Stimulated activated CD8-positive, alpha-beta memory T cell treated with anti-CD3 and anti-CD28 coated beads, Interleukin-7, amount 100 ng/mL, for 48 hours (primary cell): Measurements from ENCODE around the gene PRR5.
"Not testable (repeated sequence)": the region's sequence is repeated elsewhere in the genome, so short reads cannot be mapped to it uniquely, and the experiment has no call there.

Experiments used
- DNase-seq, 2 donors: peaks; one replicate each; pipeline ENCODE4 v3.0.0-alpha.2; 2020; ENCODE audit warnings: low read depth in 1 of 2; ENCODE audit errors: extremely low read depth in 1 of 2

The PRR5 gene

DNA sequence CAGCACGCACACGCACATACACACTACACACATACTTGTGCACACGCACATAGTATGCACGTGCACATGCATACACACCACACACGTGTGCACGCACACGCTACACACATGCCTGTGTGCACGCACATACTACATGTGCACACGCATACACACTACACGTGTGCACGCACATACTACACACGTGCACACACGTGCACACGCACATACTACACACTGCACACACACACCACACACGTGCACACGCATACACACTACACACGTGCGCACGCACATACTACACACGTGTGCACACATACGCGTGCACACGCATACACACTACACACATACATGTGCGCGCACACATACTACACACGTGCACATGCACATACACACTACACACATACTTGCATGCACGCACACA, 30.7 kb downstream of the PRR5 start:
- DNase-seq: no peak

DNA sequence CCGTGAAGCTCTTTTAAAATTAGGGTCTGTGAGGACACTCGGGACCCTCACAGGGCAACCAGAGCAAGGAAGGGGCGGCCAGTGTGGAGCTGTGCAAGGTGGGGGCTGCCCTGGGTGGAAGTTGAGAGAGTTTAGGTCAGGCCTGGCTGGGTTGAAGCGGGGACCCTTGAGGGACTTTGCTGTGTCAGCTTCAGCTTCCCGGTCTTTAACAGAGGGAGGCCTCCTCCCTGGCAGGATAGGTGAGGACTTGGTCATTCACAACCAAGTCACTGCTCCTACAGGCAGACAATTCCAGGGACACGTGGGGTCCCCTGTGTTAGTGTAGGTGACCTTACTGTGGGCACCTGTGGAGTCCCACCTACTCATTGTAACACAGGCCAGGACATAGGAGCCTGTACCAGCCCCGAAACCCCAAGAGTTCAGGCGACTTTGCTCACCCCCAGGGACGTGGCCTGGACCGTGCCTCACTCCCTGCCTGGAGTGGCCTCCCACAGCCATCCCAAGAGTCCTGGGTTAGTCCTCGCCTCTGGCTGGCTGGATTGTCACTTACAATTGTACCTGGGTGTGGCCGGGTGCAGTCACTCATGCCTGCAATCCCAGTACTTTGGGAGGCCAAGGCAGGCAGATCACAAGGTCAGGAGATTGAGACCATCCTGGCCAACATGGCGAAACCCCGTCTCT, 31.6 kb downstream of the PRR5 start:
- DNase-seq: no peak

DNA sequence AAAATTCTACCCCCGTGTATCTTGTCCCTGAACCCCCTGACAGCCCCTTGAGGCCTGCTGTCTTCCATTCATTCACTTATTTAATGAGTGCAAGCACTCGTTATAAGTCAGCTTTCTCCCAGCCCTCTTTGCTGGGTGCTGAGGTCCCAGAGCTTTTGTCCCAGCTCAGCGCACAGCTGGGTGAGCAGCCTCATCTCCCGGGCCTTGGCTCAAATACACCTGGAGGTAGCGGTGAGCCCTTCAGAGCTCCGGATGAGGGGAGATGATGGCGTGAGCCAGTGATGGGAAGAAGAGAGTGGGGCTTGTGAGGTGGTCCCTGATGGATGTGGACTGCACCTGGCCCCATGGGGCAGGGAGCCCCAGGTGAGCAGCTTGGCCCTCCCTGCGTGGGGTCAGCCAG, 32.3 kb downstream of the PRR5 start:
- no peak for DNase-seq

DNA sequence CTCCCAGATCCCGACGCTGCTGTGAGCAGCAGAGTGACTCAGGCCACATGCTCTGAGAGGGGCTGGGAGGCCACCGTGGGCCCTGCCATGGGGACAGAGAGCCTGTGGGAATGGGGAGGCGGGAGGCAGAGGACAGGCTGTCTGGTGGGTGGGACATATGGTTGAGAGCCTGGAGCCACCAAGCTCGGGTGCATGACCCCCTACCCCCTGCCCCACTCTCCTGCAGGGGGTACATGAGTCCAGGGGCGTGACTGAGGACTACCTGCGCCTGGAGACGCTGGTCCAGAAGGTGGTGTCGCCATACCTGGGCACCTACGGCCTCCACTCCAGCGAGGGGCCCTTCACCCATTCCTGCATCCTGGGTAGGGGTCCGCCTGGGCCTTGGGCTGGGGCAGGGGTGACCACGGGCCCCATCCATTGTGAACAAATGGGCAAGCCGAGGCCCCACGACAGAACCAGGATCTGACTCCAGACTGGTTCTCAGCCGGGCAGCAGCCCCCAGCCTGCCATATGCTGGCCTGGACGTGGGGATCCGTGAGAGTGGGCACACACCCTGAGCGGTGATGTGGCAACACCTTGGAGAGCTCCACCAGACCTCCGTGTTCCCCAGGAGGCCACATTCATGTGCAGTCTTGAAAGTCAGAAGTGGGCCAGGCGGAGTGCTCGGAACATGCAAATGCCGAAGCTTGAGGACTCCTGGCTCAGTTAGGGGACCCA, 33.0 kb downstream of the PRR5 start:
- DNase-seq: no peak

DNA sequence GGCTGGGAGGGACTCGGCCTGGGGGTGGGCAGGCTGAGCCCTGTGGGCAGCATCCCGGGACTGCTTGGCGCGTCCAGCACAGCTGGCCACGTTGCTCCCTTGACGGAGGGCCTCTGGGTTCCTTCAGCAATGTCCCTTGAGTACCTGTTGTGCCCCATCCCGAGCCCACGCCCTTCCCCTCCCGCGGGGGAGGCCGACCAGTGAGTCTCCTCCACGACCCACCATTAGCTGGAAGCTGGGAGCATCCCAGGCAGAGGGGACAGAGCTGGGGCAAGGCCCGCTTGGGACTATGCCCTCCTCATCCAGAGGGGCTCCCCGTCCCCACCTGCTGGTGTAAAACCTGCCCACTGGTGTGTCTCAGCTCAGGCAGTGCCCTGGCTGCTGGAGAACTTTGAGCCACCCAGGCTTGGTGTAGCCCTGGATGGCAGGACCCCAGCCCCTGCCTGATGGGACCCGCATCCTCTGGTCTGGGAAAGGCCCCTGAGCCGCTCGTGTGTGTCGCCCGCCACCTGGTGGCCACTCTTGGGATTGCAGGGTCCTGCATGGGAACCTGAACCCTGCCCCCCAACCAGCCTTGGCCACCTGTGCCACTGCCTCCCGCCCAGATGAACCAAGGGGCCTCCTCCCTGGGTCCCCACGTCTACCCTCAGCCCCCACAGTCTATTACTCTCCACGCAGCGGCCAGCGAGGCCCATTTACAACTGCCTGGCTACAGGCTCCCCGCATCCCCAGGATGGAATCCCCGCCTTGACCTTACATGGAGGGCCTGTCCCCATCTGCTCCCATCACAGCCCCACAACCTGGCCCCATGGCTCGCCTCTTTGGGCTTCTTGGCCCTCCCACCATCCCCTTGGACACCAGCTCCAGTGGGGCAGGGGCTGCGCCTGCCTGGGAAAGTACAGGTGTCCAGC, 33.8 kb downstream of the PRR5 start:
- DNase-seq: peak; percentile 33 to 67

DNA sequence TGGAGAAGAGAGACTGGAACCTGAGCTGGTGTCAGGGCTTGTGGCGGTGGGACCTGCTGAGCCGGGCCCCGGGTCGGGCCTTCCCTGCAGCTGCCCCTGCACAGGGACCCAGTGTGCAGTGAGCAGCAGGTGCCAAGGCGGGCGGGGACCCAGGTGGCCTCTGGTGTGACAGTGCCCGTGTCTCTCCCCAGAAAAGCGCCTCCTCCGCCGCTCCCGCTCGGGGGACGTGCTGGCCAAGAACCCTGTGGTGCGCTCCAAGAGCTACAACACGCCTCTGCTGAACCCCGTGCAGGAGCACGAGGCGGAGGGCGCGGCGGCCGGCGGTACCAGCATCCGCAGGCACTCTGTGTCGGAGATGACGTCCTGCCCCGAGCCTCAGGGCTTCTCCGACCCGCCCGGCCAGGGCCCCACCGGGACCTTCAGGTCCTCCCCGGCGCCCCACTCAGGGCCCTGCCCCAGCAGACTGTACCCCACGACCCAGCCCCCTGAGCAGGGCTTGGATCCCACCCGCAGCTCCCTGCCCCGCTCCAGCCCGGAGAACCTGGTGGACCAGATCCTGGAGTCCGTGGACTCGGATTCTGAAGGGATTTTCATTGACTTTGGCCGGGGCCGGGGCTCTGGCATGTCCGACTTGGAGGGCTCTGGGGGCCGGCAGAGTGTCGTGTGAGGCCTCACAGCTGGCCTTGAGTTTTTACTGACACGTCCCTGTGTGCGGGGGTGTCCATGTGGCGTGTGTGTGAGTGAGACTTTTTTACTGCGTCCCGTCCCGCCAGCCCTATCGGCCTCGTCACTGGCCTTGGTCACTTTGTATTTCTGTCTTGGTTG, 34.8 kb downstream of the PRR5 start:
- DNase-seq: no peak

DNA sequence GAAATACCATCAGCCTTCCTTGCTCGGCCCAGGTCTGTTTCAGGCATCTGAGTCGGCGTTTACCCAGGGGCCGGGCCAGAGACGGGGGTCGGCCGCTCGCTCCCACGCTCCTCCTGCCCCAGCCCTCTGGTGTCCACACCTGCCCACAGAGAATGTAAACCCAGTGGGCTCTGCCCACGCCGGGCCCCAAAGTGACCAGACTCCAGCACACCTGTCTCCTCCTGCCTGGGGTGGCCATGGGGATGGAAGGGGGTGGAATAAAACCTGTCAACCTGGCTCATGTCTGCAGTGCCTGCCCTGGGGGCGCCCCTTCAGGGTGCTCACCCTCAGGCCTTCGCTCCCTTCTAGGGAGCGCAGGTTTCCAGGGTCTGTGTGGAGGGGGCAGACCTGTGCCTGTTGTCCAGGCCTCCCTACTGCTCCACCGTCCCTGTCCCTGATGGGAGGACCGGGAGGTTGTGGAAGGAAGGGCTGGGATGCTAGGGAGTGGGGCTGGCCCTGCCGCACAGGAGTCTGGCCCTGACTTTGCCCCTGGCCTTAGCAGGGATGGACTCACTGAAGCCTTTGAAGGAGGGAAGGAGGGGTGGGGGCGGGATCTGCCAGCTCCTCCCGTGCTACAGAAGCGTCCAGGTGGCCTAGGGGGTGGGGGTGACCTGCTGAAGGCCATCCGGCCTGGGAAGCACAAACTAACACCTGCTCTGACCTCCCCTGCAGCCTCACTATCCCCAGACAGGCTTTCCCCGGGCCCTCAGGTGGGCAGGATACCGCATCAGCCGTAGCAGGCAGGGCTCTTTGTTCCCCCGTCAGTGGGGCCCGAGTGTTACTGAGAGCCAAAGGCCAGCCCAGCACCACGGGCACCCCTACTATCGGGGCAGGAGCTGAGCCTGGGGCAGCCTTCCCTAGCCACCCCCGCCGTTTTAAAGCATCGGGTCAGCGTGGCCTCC, 35.7 kb downstream of the PRR5 start:
- no peak for DNase-seq

DNA sequence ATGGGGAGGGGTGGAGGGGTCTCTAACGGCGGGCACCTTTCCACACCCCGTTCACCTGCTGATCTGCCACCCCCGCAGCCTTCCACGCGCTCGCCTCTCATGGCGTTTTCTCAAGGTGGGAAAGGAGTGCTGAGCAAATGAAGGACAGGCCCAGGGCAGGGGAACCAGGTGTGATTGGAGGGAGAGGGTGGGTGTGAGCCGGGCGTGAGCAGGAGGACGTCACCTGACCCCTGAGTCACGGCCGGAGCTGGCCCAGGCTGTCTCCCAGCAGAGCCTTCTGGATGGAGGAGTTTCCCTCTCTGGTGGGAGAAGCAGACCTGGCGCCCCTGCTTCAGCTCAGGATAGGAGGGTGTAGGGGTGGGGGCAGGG, 36.3 kb downstream of the PRR5 start:
- no peak for DNase-seq

DNA sequence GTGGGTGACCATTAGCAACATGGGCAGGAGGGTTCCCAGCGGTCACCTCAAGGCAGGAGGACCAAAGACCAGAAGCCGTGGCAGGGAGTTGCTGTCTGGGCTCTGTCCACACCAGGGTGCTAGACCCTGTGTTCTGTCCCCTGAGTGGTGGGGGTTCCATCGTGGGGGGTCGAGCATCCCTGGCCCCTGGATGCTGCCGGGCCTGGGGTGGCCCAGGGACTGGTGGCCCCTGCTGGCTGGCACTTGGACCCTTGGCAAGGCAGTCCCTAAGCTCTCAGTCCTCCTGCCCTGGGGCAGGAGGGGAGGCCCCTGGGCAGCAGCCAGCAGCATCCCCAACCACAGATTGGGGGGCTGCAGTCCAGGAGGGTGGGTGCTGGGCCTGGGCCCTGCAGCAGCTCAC, 37.0 kb downstream of the PRR5 start:
- no peak for DNase-seq

DNA sequence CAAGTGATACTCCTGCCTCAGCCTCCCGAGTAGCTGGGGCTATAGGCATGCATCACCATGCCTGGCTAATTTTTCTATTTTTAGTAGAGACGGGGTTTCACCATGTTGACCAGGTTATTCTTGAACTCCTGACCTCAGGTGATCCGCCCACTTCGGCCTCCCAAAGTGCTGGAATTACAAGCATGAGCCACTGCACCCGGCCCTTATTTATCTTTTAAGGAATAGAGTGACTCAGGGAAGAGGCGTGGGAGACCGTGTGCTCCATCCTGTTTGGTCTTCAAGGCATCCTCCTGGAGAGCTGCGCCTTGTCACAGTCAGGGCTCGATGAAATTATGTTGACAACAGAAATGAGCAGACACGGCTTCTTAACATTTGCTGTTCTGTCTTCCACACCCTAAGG, 37.7 kb downstream of the PRR5 start:
- DNase-seq: not testable (repeated sequence)

DNA sequence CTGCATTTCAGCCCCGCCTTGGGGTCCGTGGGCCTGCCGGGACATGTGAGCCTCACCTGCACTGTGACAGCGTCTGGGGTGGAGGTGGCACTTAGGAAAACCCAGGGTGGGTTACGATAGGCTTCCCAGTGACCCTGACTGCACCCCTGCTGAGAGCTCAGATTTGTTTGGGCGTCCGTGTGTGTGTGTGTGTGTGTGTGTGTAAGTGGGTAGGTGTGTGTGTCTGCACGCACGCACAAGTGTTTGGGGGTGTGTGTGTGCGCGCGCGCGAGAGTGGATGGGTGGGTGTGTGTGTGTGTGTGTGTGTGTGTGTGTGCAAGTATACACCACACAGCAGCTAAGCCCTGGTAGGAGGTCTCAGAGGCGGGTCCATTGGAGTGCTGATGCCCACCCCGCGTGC, 38.3 kb downstream of the PRR5 start:
- DNase-seq: no peak

DNA sequence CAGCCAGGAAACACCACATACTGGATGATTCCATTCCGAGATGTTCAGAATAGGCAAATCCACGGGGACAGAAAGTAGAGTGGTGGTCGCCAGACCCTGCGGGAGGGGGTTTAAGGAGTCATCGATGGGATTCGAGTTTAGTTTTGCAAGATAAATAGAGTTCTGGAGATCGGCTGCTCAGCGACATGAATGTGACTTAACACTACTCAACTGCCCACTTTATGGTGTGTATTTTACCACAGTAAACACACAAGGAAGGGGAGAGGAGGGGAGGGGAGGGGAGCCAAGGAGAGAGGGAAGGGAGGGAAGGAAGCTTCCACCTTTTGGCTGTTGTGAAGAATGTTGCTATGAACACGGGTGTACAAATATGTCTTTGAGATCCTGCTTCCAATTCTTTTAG, 39.9 kb downstream of the PRR5 start:
- DNase-seq: no peak

DNA sequence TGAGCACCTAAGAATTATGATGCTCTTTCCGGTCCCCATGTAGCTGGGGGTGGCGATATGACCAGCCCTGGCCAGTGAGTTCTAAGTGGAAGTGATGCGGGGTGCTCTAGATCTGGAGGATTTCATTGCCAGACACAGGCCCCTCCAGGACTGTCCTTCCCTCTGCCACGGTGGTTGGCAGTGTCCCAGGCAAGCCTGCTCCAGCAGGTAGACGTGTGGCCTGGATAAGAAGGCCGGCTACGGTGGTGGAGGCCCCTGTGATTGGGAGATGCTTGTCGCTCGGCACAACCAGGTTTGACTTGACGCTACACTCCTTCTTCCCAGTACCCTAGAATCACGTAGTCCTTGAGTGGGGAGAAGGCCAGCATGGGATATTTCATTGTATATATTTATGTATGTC, 41.2 kb downstream of the PRR5 start:
- DNase-seq: no peak

DNA sequence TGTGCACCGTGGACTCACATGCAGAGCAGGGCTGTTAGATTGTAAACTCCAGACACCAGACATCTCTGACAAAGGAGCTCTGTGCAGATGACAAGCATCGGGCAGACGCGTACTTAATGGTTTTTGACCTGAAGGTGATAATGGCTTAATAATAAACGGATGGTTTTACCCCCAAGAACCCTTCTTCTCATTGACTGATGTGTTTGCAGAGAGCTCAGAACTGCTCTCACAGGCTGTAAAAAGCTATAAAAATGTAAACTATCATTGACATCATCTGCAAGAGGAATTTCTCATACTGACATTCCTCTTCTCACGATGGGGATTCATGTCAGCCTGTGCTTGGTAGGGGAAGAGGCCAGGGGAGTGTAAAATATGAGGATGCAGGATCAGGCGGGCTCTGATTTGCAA, 41.8 kb downstream of the PRR5 start:
- DNase-seq: no peak

DNA sequence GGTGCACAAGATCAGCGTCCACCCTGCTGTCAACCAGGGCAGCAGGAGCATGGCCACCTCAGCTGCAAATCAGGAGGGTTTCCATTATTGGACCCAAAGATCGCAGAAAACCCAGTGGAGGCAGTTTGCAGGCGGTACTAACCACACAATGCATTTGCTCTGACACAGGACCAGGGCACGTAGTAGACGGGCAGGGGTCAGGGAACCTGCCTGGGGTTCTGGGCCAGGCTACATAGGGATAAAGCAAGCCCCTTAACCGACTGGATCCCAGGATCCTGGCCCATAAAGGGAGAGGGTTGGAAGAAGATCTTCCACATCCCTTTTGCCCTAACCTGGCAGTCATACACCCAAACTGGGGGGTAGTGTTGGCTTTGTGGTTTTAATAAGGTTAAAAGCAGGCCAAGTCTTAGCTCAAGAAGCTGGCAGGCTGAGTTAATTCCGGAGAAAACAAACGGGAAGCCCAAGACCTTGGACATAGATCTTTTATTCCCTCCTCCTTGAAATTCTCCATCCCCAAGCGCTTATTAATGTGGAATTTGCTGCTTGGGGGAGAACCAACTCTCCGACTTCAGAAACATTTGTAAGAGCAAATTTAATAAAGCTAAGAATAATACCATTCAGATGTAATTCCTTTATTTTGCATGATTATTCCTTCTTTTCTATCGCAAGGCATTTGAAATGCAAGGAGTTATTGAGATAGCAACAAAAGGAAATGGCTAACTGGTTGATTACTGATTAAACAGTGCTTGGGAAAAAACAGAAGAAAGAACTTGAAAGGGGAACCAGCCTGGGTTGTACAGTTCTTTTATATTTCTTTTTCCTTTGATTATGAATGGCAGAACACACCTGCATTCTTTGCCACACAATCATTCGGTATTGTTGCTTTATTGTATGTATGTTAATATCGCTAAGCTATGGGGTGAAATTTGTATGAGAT, 44.1 kb downstream of the PRR5 start:
- no peak for DNase-seq

DNA sequence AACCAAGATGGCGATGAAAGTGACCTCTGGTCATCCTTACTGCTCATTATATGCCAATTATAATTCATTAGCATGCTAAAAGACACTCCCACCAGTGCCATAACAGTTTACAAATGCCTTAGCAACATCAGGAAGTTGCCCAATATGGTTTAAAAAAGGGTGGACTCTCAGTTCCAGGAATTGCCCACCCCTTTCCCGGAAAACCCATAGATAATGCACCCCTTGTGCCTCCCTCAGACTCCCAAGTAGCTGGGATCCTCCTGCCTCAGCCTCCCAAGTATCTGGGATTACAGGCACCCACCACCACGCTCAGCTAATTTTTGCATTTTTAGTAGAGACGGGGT, 45.8 kb downstream of the PRR5 start:
- not testable (repeated sequence) for DNase-seq

DNA sequence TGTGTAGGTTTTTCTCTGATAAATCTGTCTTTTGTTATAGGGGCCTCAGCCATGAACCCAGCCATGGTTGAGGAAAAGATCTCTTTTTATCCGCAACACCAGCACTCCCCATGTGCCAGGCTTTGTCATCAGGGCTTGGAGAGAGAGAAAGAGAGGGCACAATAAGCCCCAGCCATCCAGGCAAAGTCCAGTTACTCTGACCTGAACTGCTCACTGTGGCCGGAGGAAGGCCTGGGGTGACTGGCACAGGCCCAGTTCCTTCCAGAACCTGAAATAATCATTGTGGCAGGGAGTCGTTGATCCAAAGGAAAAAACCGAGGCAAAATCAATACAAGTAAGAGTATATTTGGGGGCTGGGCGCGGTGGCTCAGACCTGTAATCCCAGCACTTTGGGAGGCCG, 46.5 kb downstream of the PRR5 start:
- no peak for DNase-seq

DNA sequence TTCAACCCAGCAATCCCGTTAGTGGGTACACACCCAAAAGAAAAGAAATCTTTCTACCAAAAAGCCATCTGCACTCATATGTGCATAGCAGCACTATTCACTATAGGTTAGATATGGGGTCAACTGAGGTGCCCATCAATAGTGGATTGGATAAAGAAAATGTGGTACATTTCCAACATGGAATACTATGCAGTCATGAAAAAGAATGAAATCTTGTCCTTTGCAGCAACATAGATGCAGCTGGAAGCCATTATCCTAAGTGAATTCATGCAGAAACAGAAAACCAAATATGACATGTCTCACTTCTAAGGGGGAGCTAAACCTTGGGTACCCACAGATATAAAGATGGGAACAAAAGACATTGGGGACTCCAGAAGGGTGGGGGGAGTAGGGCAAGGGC, 48.5 kb downstream of the PRR5 start:
- DNase-seq: no peak
